ENCODE measurements around the gene CAMTA1. TPM values are rescaled to one million over a fixed set of nuclear protein-coding genes. Genes with fewer than 3 reads are reported as not detected.

Gene CAMTA1
- total RNA-seq, 1 donor from 2014 or later: 62.9 TPM

DNA sequence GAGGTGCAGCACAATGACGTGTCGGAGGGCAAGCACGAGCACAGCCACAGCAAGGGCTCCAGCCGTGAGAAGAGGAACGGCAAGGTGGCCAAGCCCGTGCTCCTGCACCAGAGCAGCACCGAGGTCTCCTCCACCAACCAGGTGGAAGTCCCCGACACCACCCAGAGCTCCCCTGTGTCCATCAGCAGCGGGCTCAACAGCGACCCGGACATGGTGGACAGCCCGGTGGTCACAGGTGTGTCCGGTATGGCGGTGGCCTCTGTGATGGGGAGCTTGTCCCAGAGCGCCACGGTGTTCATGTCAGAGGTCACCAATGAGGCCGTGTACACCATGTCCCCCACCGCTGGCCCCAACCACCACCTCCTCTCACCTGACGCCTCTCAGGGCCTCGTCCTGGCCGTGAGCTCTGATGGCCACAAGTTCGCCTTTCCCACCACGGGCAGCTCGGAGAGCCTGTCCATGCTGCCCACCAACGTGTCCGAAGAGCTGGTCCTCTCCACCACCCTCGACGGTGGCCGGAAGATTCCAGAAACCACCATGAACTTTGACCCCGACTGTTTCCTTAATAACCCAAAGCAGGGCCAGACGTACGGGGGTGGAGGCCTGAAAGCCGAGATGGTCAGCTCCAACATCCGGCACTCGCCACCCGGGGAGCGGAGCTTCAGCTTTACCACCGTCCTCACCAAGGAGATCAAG, 878.3 kb downstream of the CAMTA1 start:
- H3K27me3 ChIP-seq: no peaks in the 10 kb centered on the region
- H3K9me3 ChIP-seq: no peaks in the 10 kb centered on the region
- H3K27ac ChIP-seq: no peak overlapping the region
- H3K4me3 ChIP-seq: no peak overlapping the region
- intact Hi-C loops (cut with DNase I): no loop called here
- H3K4me1 ChIP-seq: no peaks in the 10 kb centered on the region
- H3K36me3 ChIP-seq: no peaks in the 10 kb centered on the region
- DNase-seq (ENCODE audit: extremely low spot score in 2 of 2): no peak
- TF ChIP-seq, protein P1, sequence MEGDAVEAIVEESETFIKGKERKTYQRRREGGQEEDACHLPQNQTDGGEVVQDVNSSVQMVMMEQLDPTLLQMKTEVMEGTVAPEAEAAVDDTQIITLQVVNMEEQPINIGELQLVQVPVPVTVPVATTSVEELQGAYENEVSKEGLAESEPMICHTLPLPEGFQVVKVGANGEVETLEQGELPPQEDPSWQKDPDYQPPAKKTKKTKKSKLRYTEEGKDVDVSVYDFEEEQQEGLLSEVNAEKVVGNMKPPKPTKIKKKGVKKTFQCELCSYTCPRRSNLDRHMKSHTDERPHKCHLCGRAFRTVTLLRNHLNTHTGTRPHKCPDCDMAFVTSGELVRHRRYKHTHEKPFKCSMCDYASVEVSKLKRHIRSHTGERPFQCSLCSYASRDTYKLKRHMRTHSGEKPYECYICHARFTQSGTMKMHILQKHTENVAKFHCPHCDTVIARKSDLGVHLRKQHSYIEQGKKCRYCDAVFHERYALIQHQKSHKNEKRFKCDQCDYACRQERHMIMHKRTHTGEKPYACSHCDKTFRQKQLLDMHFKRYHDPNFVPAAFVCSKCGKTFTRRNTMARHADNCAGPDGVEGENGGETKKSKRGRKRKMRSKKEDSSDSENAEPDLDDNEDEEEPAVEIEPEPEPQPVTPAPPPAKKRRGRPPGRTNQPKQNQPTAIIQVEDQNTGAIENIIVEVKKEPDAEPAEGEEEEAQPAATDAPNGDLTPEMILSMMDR (IDR thresholded peaks at IDR 0.05): no peak
- TF ChIP-seq POLR2A (IDR thresholded peaks at IDR 0.05) (no peak), POLR2AphosphoS5 (IDR thresholded peaks at IDR 0.05; ENCODE audit: insufficient read depth in 1 of 2, low read depth in 1 of 2) (no peak)

DNA sequence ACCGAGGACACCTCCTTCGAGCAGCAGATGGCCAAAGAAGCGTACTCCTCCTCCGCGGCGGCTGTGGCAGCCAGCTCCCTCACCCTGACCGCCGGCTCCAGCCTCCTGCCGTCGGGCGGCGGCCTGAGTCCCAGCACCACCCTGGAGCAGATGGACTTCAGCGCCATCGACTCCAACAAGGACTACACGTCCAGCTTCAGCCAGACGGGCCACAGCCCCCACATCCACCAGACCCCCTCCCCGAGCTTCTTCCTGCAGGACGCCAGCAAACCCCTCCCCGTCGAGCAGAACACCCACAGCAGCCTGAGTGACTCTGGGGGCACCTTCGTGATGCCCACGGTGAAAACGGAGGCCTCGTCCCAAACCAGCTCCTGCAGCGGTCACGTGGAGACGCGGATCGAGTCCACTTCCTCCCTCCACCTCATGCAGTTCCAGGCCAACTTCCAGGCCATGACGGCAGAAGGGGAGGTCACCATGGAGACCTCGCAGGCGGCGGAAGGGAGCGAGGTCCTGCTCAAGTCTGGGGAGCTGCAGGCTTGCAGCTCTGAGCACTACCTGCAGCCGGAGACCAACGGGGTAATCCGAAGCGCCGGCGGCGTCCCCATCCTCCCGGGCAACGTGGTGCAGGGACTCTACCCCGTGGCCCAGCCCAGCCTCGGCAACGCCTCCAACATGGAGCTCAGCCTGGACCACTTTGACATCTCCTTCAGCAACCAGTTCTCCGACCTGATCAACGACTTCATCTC, 879.1 kb downstream of the CAMTA1 start:
- H3K4me3 ChIP-seq: no peak overlapping the region
- TF ChIP-seq, protein P1 (IDR thresholded peaks at IDR 0.05): no peak
- no peak for TF ChIP-seq POLR2A (IDR thresholded peaks at IDR 0.05)

DNA sequence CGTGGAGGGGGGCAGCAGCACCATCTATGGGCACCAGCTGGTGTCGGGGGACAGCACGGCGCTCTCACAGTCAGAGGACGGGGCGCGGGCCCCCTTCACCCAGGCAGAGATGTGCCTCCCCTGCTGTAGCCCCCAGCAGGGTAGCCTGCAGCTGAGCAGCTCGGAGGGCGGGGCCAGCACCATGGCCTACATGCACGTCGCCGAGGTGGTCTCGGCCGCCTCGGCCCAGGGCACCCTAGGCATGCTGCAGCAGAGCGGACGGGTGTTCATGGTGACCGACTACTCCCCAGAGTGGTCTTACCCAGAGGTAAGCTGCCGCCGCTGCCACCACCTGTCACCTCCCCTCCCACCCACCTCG, 879.6 kb downstream of the CAMTA1 start:
- Histone ChIP-seq H3K4me1 (peaks cover 7% of the 10 kb centered on the region), H3K36me3 (no peaks in the 10 kb centered on the region), H3K9me3 (no peaks in the 10 kb centered on the region), H3K27ac (no peak overlapping the region), H3K4me3 (no peak overlapping the region), H3K27me3 (no peaks in the 10 kb centered on the region)
- TF ChIP-seq, protein P1 (IDR thresholded peaks at IDR 0.05): no peak
- TF ChIP-seq POLR2AphosphoS5 (IDR thresholded peaks at IDR 0.05; ENCODE audit: insufficient read depth in 1 of 2, low read depth in 1 of 2): no peak
- TF ChIP-seq POLR2A (IDR thresholded peaks at IDR 0.05): no peak
- no peak for DNase-seq (ENCODE audit: extremely low spot score in 2 of 2)
- intact Hi-C loops (cut with DNase I): no loop called here

More for the DNA sequence above, 879.1 kb downstream of the CAMTA1 start:
- Histone ChIP-seq H3K27me3 (no peaks in the 10 kb centered on the region), H3K4me1 (peaks cover 2% of the 10 kb centered on the region), H3K36me3 (no peaks in the 10 kb centered on the region), H3K27ac (no peak overlapping the region), H3K9me3 (no peaks in the 10 kb centered on the region)
- intact Hi-C loops (cut with DNase I): no loop called here
- DNase-seq (ENCODE audit: extremely low spot score in 2 of 2): no peak

DNA sequence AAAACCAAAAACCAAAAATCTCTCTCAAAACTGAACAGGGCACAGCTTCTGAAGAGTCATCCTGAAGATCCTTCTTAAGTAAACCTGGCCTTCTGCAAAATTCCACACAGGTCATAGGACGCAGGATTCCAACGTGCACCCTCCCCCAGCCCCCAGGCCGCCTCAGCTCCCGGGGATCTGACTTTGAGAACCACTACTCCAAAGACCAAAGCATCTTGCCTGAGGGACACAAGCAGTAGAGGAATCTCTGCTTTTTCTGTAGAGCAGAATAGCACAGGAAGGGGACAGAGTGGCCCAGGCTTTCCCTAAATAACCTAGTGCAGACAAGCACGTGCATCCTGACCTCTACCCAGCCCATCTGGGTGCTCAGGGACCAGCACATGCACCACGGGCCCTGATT, 881.0 kb downstream of the CAMTA1 start:
- no peaks in the 10 kb centered on the region for H3K27me3 ChIP-seq
- no peaks in the 10 kb centered on the region for H3K36me3 ChIP-seq
- intact Hi-C loops (cut with DNase I): no loop called here
- no peak overlapping the region for H3K27ac ChIP-seq
- no peak for DNase-seq (ENCODE audit: extremely low spot score in 2 of 2)
- no peak overlapping the region for H3K4me3 ChIP-seq
- TF ChIP-seq POLR2A (IDR thresholded peaks at IDR 0.05) (no peak), POLR2AphosphoS5 (IDR thresholded peaks at IDR 0.05; ENCODE audit: insufficient read depth in 1 of 2, low read depth in 1 of 2) (no peak)
- TF ChIP-seq, protein P1 (IDR thresholded peaks at IDR 0.05): no peak
- peaks cover 11% of the 10 kb centered on the region for H3K4me1 ChIP-seq
- no peaks in the 10 kb centered on the region for H3K9me3 ChIP-seq

DNA sequence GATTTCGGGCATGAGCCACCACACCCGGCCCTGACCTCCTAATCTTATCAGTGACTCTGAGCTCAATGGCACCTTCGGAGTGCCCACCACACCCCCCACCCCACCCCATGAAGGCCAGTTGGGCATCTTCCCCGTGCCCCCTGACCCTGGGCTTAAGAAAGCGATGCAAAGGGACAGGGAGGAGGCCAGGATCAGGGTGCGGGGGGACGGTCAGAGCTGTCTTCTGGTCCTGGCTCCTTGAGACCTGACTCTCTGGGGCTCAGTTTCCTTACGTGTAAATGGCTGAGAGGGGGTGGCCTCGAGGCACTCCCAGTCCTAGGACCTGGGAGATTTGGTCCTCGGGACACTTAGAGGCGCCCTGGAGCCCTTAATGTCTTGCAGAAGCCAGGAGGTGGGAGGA, 881.9 kb downstream of the CAMTA1 start:
- Histone ChIP-seq H3K36me3 (no peaks in the 10 kb centered on the region), H3K27me3 (no peaks in the 10 kb centered on the region), H3K27ac (no peak overlapping the region), H3K4me1 (peaks cover 11% of the 10 kb centered on the region), H3K4me3 (no peak overlapping the region), H3K9me3 (no peaks in the 10 kb centered on the region)
- intact Hi-C loops (cut with DNase I): no loop called here
- TF ChIP-seq, protein P1 (IDR thresholded peaks at IDR 0.05): no peak
- TF ChIP-seq POLR2A (IDR thresholded peaks at IDR 0.05) (no peak), POLR2AphosphoS5 (IDR thresholded peaks at IDR 0.05; ENCODE audit: insufficient read depth in 1 of 2, low read depth in 1 of 2) (no peak)
- no peak for DNase-seq (ENCODE audit: extremely low spot score in 2 of 2)
